ENCODE data around the gene SEMA4B.
"Not testable (repeated sequence)": the region's sequence is repeated elsewhere in the genome, so short reads cannot be mapped to it uniquely, and the experiment has no call there.

SEMA4B gene, protein sequence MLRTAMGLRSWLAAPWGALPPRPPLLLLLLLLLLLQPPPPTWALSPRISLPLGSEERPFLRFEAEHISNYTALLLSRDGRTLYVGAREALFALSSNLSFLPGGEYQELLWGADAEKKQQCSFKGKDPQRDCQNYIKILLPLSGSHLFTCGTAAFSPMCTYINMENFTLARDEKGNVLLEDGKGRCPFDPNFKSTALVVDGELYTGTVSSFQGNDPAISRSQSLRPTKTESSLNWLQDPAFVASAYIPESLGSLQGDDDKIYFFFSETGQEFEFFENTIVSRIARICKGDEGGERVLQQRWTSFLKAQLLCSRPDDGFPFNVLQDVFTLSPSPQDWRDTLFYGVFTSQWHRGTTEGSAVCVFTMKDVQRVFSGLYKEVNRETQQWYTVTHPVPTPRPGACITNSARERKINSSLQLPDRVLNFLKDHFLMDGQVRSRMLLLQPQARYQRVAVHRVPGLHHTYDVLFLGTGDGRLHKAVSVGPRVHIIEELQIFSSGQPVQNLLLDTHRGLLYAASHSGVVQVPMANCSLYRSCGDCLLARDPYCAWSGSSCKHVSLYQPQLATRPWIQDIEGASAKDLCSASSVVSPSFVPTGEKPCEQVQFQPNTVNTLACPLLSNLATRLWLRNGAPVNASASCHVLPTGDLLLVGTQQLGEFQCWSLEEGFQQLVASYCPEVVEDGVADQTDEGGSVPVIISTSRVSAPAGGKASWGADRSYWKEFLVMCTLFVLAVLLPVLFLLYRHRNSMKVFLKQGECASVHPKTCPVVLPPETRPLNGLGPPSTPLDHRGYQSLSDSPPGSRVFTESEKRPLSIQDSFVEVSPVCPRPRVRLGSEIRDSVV

DNA sequence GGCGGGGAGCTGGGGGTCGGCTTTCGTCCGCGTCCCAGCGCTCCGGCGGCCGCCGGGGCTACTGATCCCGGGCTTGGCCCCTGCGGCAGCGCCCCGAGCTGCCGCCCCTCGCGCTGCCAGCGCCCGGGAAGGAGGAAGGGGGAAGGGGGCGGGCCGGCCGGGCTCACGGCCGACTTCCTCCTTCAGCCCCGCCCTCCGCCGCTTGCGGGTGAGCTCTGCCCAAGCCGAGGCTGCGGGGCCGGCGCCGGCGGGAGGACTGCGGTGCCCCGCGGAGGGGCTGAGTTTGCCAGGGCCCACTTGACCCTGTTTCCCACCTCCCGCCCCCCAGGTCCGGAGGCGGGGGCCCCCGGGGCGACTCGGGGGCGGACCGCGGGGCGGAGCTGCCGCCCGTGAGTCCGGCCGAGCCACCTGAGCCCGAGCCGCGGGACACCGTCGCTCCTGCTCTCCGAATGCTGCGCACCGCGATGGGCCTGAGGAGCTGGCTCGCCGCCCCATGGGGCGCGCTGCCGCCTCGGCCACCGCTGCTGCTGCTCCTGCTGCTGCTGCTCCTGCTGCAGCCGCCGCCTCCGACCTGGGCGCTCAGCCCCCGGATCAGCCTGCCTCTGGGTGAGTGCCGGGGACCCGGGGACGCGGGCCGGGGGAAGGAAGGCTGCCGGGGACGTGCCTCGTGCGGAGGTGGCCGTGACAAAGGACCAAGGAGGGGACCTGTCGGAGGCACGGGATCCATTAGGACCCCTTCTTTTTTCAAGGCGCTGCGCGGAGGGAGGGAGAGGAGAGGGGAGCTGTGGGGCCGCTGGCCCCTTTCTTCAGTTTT lies at the start of gene SEMA4B:
Gene SEMA4B, plus strand, starts transcription at position 201 of the 814 bp plus-strand sequence. Its CDS starts 249 bp downstream, at position 450.
- DNase-seq = peak in 41 of 42 donors; percentile 37 to 84 (median 71)
- intact Hi-C loops (cut with DNase I) = no loop called here

DNA sequence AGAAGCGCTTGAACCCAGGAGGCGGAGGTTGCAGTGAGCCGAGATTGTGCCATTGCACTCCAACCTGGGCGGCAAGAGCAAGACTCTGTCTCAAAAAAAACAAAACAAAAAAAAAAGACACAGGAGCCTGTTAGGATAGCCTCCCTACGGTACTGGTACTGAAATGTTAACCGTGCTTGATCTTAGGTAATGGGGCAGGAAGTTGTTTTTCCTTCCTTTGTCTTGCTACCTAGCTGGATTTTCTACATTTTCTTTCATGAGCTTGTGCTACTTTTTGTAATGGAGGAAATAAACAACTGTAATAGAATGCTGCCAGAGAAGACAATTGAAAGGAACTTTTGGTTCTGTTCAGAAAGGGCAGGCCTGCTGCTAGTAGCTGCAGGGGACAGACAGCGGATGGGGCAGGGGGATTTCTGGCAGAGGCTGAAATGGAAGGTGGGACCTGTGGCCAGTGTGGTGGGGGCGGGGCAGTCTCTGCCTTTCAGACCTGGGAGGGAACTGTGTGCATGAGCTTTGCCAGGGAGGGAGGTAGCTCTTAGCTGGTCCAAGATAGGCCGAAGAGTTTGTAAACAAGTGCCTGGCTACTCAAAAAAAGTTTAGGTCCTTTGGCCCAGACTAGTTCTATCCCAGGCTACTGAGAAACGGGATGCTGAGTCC lies 49.0 kb upstream of the SEMA4B start:
- intact Hi-C loops (cut with DNase I) = no loop called here
- peak in 18 of 42 donors; percentile 7 to 63 (median 32) for DNase-seq

DNA sequence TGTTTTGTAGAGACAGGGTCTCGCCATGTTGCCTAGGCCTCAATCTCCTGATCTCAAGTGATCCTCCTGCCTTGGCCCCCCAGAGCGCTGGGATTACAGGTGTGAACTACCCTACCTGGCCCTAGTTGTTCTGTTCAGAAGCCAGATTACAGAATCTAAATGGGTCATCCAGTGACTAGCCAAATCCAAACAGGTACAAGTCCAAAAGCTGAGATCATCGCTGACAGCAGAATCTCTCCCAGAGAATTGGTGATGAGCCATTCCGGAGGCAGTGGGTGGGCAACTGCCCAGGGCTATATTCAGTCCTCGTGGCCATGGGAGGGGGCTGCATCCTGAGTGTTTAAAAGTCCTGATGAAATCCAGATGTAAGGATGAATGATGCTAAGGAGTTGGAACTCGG lies 47.5 kb upstream of the SEMA4B start:
- intact Hi-C loops (cut with DNase I) = no loop called here
- DNase-seq = no peak

DNA sequence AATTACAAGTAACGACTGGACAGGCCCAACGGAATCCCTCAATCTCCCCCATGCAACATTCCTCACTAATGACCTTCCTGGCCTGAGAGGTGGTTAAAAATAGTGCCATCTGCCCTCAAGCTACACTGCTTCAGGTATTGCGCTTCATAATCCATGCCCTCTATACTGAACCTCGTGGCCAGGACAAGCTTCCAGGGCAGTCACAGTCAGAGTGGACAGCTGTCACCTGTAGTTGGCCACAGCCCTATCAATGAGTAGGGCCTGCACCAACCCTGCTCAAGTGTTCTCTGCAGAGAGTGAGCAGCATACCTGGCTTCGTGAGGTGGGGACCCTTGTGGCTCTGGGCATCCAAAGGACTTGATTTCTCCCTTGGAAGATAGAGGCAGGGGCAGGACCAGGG lies 46.9 kb upstream of the SEMA4B start:
- DNase-seq = no peak
- intact Hi-C loops (cut with DNase I) = no loop called here

DNA sequence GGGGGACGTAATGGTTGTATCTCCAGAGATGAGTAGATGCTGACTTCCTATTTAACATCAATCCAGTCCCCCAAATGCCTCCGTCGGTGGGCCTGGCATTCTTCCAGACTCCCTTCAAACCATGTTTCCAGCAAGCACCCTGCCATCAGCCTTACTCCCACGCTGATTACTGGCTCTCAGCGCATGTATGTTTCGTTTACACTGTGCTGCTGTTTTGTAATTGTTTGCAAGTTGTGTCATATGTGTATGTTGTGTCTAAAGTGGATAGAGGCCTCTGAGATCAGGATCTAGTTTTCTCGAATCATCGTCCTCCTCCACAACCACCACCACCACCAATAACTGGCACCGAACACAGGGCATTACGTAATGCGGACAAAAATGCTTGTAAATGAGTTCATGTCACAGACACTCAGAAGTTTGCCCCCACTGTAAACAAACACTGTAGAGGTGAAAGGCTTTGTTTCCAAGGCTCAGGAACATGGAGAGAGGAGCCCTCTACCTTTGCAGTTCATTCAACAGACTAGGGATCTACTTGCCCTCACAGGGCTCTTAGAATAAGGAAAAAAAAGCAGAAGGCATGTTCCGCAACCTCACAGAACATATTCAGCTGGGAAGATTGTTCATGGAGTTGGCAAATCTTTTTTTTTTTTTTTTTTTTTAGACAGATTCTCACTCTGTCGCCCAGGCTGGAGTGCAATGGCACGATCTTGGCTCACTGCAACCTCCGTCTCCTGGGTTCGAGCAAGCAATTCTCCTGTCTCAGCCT lies 46.1 kb upstream of the SEMA4B start:
- intact Hi-C loops (cut with DNase I) = no loop called here
- no peak for DNase-seq

DNA sequence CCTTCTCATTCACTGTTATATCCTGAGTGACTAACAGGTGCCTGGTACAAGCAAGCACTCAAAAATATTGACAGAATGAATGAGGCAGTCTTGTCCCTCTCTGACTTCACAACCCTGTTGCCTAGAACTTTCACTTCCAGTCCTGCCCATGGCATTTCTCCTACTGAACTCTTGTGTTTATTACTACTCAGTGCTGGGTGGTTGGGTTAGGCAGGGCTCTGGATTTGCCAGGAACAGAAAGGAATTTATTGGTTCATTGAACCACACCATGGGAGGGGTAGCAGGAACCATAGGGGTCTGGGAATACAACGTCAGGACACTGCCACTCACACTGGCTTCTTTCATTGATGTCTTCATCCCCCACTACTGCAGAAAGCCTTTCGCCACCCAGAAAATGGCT lies 41.9 kb upstream of the SEMA4B start:
- DNase-seq = no peak
- intact Hi-C loops (cut with DNase I) = no loop called here

DNA sequence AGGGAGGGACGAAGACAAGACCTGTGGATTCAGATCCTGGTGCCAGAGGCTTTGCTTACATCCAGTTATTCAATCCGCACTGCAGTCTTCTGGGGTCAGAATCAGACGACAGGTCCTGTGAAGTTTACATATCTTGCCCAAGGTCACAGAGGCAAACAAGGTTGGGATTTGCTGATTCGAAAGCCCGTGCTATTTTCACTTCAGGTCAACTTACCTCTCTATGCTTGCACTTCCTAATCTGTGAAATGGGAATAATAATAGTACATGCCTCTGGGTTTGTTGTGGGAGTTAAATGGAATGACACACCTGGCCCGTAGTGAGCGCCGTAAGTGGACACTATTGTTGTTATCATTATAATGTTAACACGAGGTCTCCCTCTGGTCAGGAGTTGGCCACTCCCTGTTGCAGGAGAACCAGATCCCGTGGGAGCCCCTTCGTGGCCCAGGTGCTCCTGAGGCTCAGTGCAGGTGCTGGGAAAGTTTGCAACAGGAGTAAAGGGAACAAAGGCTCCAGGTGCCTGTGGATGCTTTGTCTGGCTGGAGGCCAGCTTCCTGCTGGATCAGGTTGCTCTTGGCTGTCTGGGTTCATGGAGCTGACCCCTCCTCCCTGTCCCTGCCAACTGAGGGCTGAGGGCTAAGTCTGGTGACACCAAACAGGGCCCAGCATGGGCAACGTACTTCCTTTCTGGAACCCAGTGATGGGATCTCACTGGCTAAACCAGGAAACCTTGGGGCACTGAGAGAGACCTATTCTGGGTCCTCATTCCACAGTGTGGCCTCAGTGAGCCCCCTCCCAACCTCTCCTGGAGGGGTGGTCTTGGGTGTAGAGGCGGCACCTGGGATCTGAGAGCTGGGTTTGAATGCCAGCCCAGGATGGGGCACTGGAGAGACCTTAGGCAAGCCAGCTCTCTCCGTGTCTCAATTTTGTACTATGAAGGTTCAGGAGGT lies 40.1 kb upstream of the SEMA4B start:
- intact Hi-C loops (cut with DNase I) = no loop called here
- no peak for DNase-seq

DNA sequence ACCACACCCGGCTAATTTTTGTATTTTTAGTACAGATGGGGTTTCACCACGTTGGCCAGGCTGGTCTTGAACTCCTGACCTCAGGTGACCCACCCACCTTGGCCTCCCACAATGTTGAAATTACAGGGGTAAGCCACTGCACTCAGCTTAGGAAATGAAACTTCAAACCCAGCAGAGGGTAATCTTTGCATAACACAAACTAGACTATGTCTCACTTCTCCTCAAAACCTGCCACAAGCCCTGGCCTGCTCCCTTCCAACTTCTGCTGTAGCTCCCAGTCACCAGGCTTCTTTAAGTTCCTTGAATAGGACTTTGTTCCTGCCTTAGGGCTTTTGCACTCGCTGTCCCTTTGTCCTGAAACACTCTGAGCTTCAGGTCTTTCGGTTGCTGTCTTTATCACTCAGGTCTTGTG lies 39.2 kb upstream of the SEMA4B start:
- intact Hi-C loops (cut with DNase I) = no loop called here
- no peak for DNase-seq

DNA sequence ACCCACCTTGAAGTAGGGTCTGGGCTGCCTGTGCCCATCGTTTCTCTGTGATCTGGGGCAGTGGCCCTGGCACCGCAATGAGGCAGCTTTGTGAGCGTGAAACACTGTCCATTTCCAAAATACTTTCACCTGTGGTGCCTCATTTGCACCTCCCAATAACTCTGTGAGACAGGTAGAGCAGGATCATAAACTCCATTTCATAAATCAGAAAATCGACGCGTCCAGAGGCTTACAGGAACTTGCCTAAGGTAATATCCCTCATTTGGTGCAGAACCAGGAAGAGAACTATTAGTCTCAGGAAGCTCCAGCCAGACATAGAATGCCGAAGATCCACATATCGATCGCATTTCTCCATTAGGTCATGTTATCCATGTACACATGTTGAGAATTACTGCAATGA lies 38.2 kb upstream of the SEMA4B start:
- no peak for DNase-seq
- intact Hi-C loops (cut with DNase I) = no loop called here

DNA sequence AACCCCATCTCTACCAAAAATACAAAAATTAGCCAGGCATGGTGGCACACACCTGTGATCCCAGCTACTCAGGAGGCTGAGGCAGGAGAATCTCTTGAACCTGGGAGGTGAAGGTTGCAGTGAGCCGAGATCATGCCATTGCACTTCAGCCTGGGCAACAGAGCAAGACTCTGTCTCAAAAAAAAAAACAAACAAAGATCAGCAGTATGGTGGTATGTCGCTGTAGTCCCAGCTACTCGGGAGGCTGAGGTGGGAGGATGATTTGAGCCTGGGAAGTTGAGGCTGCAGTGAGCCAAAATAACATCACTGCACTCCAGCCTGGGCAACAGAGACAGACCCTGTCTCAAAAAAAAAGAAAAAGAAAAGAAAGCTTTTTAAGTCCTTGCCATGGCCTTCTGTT lies 36.9 kb upstream of the SEMA4B start:
- intact Hi-C loops (cut with DNase I); DNase-seq: not testable (repeated sequence)

DNA sequence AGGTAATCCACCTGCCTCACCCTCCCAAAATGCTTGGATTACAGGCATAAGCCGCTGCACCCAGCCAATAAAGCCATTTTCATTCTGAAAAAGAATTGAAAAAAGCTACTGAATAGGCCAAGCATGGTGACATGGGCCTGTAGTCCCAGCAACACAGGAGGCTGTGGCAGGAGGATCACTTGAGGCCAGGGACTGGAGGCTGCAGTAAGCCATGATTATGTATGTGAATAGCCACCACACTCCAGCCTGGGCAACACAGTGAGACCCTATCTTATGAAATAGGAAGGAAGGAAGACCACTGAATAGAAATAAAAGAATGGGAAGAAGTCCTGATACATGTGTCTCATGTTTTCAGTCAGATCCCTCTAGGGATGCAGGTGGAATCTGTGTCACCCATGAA lies 36.0 kb upstream of the SEMA4B start:
- DNase-seq = no peak
- intact Hi-C loops (cut with DNase I) = no loop called here

DNA sequence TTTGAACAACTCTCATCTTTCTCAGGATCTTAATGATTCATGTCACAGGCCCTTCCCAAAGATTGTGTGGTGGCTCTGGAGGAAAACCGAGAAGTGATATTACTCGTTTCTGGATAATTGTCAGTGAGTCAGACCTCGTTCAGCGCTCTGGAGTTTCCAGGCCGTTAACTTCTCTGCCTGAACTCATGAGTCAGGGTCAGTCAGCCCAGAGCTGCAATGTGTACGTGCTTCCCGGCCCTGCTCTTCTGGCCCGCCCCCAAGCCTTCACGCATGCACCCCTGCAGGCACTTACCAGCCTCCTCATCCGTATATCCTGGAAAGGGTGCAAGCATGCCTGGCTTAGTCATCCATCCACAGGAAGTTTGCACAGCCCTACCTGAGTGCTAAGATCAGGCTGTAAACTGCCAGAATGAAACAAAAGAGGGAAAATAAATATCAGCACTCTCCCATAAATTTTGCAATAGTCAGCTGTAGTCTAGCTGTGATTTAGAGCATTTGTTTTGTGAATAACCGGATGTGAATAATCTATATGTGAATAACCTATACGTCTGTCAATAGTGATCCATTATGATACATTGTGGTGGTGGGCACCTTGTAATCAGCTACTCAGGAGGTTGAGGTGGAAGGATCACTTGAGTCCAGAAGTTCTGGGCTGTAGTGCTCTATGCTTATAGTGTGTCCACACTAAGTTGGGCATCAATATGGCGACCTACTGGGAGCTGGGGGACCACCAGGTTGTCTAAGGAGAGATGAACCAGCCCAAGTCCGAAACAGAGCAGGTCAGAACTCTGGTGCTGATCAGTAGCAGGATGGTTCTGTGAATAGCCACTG lies 35.3 kb upstream of the SEMA4B start:
- intact Hi-C loops (cut with DNase I) = no loop called here
- DNase-seq = peak in 34 of 42 donors; percentile 9 to 77 (median 41)

DNA sequence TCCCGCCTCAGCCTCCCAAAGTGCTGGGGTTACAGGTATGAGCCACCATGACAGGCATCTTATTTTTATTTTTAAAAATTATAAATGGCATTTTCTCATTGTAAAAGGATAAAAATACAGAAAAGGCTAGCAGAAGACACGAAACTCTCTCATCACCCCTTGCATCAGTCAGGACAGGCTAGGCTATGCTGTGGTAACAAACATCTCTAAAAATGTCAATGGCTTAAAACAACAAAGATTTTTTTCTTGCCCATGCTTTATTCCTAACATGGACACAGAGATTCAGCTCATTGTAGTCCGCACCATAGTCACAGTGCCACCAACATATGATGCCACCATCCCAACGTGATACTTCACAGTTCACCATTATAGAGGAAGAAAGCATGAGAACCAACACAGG lies 34.0 kb upstream of the SEMA4B start:
- no peak for DNase-seq
- intact Hi-C loops (cut with DNase I) = no loop called here

DNA sequence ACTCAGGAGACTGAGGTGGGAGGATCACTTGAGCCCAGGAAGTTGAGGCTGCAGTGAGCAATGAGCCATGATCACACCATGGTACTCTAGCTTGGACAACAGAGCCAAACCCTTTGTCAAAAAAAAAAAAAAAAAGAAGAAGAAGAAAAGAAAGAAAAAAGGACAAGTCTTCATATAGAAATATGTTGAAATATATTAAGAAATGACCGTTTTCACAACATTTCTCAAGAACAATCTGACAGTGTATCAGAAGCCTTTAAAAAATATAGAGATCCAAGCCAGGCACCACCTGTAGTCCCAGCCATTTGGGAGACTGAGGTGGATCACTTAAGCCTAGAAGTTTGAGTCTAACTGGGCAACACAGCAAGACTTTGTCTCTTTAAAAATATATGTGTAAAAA lies 29.5 kb upstream of the SEMA4B start:
- intact Hi-C loops (cut with DNase I) = no loop called here
- DNase-seq = no peak

DNA sequence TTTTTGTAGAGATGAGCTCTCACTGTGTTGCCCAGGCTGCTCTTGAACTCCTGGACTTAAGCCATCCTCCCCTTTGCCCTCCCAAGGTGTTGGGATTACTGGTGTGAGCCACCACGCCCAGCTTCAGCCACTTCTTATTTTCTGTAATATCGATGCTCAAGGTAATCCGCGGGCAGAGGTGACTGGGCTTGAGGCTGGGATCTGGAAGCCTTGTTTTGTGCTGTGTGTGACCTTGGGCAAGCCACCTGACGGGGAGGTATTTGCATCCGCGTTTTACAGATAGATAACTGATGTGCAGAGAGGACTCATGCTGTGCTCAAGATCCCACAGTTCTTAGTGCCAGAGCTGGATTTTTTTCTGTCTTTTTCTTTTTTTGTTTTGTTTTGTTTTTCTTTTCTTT lies 27.8 kb upstream of the SEMA4B start:
- intact Hi-C loops (cut with DNase I) = no loop called here
- no peak for DNase-seq

DNA sequence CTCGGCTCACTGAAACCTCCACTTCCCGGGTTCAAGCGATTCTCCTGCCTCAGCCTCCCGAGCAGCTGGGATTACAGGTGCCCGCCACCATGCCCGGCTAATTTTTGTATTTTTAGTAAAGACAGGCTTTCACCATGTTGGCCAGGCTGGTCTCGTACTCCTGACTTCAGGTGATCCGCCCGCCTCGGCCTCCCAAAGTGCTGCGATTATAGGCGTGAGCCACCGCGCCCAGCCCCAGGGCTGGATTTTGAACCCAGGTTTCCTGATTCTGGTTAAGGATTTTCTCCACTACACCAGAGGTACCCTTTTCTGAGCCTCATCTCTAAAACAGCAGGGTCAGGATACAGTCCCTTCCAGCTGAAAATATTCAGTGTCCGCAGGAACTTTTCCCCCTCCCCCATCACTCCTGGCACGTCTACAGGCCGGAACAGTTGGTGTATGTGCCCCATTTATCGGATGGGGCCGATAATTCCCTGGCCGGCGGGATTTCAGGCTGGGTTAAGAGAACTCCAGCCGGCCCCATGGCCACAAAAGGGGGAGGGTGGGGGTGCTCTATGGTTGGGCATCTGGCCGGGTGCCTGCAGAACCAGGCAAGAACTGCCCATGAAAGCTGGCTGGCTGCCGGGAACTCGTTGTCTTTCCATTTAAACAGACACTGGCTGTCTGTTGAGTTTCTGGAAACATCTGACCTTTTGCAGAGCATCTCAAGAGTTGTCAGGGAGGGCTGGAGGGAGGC lies 26.8 kb upstream of the SEMA4B start:
- DNase-seq = peak; percentile 74 to 96 (median 90)
- intact Hi-C loops (cut with DNase I) = no loop called here

Data from head of caudate nucleus (tissue), 42 donors.